Neural cell (in vitro differentiated cells): Measurements from ENCODE around the gene EIF5A. TPM values are rescaled to one million over a fixed set of nuclear protein-coding genes. Genes with fewer than 3 reads are reported as not detected.

Experiments used
- H2AFZ ChIP-seq: fragments of 200-600, 300-800 bp; sonication (generic), shearing (Covaris generic); 2 replicates; pipeline ENCODE4 v1.6.0; 2014; ENCODE audit warnings: low read depth, mild to moderate bottlenecking, antibody characterized with exemption, low read length, moderate library complexity
- H3F3A ChIP-seq: fragments of 200-600 bp; shearing (Covaris generic); 2 replicates; pipeline ENCODE4 v1.6.1; 2016; ENCODE audit warnings: mild to moderate bottlenecking, moderate library complexity, mixed read lengths, antibody characterized with exemption, low read length; ENCODE audit not compliant: insufficient read depth, poor library complexity, severe bottlenecking
- H3K27ac ChIP-seq: fragments of 200-600, 300-800 bp; sonication (generic), shearing (Covaris generic); 2 replicates; pipeline ENCODE4 v1.5.1; 2014; ENCODE audit warnings: mild to moderate bottlenecking, low read length, moderate library complexity
- H3K27me3 ChIP-seq: fragments of 300-800, 200-600 bp; sonication (generic), shearing (Covaris generic); 2 replicates; pipeline ENCODE4 v1.6.0; 2014; ENCODE audit warnings: mild to moderate bottlenecking, low read depth, low read length, moderate library complexity; ENCODE audit not compliant: insufficient read depth
- H3K36me3 ChIP-seq: fragments of 300-800, 200-600 bp; sonication (generic), shearing (Covaris generic); 2 replicates; pipeline ENCODE4 v1.5.1; 2014; ENCODE audit warnings: mild to moderate bottlenecking, antibody characterized with exemption, low read length, moderate library complexity; ENCODE audit not compliant: insufficient read depth
- H3K4me2 ChIP-seq: fragments of 300-800, 200-600 bp; sonication (generic), shearing (Covaris generic); 2 replicates; pipeline ENCODE4 v1.6.0; 2014; ENCODE audit warnings: mild to moderate bottlenecking, low read length
- H3K4me3 ChIP-seq: fragments of 300-800, 200-600 bp; sonication (generic), shearing (Covaris generic); 2 replicates; pipeline ENCODE4 v1.5.1; 2014; ENCODE audit warnings: mild to moderate bottlenecking, low read length, moderate library complexity
- H3K79me2 ChIP-seq: fragments of 200-600 bp; shearing (Covaris generic); replicated peaks from 2 replicates; pipeline ENCODE4 v1.6.0; 2014; ENCODE audit warnings: mild to moderate bottlenecking, low read length, moderate library complexity; ENCODE audit not compliant: insufficient read depth
- H3K9ac ChIP-seq: fragments of 300-800, 200-600 bp; sonication (generic), shearing (Covaris generic); 2 replicates; pipeline ENCODE4 v1.6.1; 2016; ENCODE audit warnings: mild to moderate bottlenecking, low read length, mixed read lengths
- H3K9me2 ChIP-seq: fragments of 200-600 bp; shearing (Covaris generic); 2 replicates; pipeline ENCODE4 v1.6.1; 2016; ENCODE audit warnings: mild to moderate bottlenecking, low read length, mixed read lengths; ENCODE audit not compliant: insufficient read depth
- H3K9me3 ChIP-seq: fragments of 200-600, 300-800 bp; sonication (generic), shearing (Covaris generic); 2 replicates; pipeline ENCODE4 v1.6.1; 2016; ENCODE audit warnings: mild to moderate bottlenecking, mixed run types, low read length, moderate library complexity, mixed read lengths
- H4K20me1 ChIP-seq: fragments of 200-600 bp; shearing (Covaris generic); 2 replicates; pipeline ENCODE4 v1.6.1; 2016; ENCODE audit warnings: mild to moderate bottlenecking, mixed run types; ENCODE audit not compliant: insufficient read depth
- EP300 ChIP-seq: fragments of 450-650 bp; conservative IDR thresholded peaks from 2 replicates; pipeline ENCODE4 v1.6.1; 2014; ENCODE audit warnings: antibody characterized with exemption, mild to moderate bottlenecking, moderate library complexity; ENCODE audit not compliant: poor library complexity, severe bottlenecking
- EZH2 ChIP-seq: fragments of 200-600, 300-800 bp; shearing (Covaris generic), sonication (generic); IDR thresholded peaks from 2 replicates; pipeline ENCODE4 v1.6.1; 2014; ENCODE audit warnings: antibody characterized with exemption, low read length, borderline replicate concordance, mild to moderate bottlenecking; ENCODE audit not compliant: insufficient read depth, poor library complexity, severe bottlenecking
- MXI1 ChIP-seq: fragments of 450-650 bp; conservative IDR thresholded peaks from 2 replicates; pipeline ENCODE4 v1.6.1; 2014; ENCODE audit warnings: antibody characterized with exemption, mild to moderate bottlenecking; ENCODE audit not compliant: poor library complexity, severe bottlenecking
- POLR2AphosphoS5 ChIP-seq: IDR thresholded peaks from 2 replicates; pipeline ENCODE4 v1.6.1; 2012
- RAD21 ChIP-seq: fragments of 450-650 bp; conservative IDR thresholded peaks from 2 replicates; pipeline ENCODE4 v1.6.1; 2014; ENCODE audit warnings: antibody characterized with exemption, mild to moderate bottlenecking, moderate library complexity
- SMC3 ChIP-seq: fragments of 450-650 bp; conservative IDR thresholded peaks from 2 replicates; pipeline ENCODE4 v1.6.1; 2014; ENCODE audit warnings: antibody characterized with exemption, mild to moderate bottlenecking, moderate library complexity; ENCODE audit not compliant: poor library complexity
- TAF1 ChIP-seq: IDR thresholded peaks from 2 replicates; pipeline ENCODE4 v1.6.1; 2012; ENCODE audit warnings: low read depth
- polyA plus RNA-seq: library from polyadenylated mRNA; depleted of rRNA; stranded (reverse); fragments of >200 nt; gene quantifications from 2 replicates; pipeline ENCODE4 v1.2.3, GENCODE V29; 2014
- TF ChIP-seq, protein P1 (sequence below): IDR thresholded peaks from 2 replicates; pipeline ENCODE4 v1.6.1; 2012; ENCODE audit warnings: borderline replicate concordance
- TF ChIP-seq, protein P2 (sequence below): fragments of 450-650 bp; IDR thresholded peaks from 2 replicates; pipeline ENCODE4 v1.5.1; 2014; ENCODE audit warnings: antibody characterized with exemption, mild to moderate bottlenecking, moderate library complexity; ENCODE audit not compliant: poor library complexity, severe bottlenecking

EIF5A gene
- polyA plus RNA-seq, 1 donor from 2014 or later: 164 TPM

DNA sequence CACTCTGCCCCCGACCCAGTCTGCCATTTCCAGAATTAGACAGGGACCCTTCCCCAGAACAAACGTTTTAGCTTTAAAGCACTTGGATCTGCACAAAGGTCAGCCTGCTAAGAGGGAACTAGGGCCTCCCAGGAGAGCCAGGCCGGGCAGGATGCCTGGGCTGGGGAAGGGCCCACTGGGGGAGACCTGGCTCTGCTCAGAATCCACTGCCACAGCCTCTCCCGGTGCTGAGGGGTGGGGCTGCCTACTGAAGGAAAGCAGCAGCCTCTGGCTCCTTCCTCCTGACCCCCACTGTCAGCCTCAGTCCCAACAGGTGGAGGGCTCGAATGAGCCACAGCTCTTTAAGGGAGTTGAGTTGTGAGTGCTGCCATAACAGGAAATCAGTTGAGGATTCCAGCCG is 14.7 kb upstream of the EIF5A start:
- no peaks in the 10 kb centered on the region for H3K9me3 ChIP-seq
- no peaks in the 10 kb centered on the region for H3K79me2 ChIP-seq
- H3K9me2 ChIP-seq: no peaks in the 10 kb centered on the region
- H3K27ac ChIP-seq: no peak overlapping the region
- no peak overlapping the region for H3K9ac ChIP-seq
- H3F3A ChIP-seq: no peaks in the 10 kb centered on the region
- TF ChIP-seq TAF1: no peak
- TF ChIP-seq MXI1: no peak
- TF ChIP-seq, protein P1, sequence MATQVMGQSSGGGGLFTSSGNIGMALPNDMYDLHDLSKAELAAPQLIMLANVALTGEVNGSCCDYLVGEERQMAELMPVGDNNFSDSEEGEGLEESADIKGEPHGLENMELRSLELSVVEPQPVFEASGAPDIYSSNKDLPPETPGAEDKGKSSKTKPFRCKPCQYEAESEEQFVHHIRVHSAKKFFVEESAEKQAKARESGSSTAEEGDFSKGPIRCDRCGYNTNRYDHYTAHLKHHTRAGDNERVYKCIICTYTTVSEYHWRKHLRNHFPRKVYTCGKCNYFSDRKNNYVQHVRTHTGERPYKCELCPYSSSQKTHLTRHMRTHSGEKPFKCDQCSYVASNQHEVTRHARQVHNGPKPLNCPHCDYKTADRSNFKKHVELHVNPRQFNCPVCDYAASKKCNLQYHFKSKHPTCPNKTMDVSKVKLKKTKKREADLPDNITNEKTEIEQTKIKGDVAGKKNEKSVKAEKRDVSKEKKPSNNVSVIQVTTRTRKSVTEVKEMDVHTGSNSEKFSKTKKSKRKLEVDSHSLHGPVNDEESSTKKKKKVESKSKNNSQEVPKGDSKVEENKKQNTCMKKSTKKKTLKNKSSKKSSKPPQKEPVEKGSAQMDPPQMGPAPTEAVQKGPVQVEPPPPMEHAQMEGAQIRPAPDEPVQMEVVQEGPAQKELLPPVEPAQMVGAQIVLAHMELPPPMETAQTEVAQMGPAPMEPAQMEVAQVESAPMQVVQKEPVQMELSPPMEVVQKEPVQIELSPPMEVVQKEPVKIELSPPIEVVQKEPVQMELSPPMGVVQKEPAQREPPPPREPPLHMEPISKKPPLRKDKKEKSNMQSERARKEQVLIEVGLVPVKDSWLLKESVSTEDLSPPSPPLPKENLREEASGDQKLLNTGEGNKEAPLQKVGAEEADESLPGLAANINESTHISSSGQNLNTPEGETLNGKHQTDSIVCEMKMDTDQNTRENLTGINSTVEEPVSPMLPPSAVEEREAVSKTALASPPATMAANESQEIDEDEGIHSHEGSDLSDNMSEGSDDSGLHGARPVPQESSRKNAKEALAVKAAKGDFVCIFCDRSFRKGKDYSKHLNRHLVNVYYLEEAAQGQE: no peak
- TF ChIP-seq POLR2AphosphoS5: no peak
- no peak for TF ChIP-seq EZH2
- no peak for TF ChIP-seq EP300
- no peak for TF ChIP-seq RAD21
- TF ChIP-seq, protein P2, sequence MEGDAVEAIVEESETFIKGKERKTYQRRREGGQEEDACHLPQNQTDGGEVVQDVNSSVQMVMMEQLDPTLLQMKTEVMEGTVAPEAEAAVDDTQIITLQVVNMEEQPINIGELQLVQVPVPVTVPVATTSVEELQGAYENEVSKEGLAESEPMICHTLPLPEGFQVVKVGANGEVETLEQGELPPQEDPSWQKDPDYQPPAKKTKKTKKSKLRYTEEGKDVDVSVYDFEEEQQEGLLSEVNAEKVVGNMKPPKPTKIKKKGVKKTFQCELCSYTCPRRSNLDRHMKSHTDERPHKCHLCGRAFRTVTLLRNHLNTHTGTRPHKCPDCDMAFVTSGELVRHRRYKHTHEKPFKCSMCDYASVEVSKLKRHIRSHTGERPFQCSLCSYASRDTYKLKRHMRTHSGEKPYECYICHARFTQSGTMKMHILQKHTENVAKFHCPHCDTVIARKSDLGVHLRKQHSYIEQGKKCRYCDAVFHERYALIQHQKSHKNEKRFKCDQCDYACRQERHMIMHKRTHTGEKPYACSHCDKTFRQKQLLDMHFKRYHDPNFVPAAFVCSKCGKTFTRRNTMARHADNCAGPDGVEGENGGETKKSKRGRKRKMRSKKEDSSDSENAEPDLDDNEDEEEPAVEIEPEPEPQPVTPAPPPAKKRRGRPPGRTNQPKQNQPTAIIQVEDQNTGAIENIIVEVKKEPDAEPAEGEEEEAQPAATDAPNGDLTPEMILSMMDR: no peak
- TF ChIP-seq SMC3: no peak
- no peak overlapping the region for H3K4me2 ChIP-seq
- H3K4me3 ChIP-seq: no peak overlapping the region
- H2AFZ ChIP-seq: no peak overlapping the region
- no peaks in the 10 kb centered on the region for H3K36me3 ChIP-seq
- H4K20me1 ChIP-seq: no peaks in the 10 kb centered on the region
- peaks cover 49% of the 10 kb centered on the region for H3K27me3 ChIP-seq

- no peak overlapping the region for H2AFZ ChIP-seq
- H3K4me2 ChIP-seq: no peak overlapping the region
- H3K79me2 ChIP-seq: no peaks in the 10 kb centered on the region
- H3K4me3 ChIP-seq: no peak overlapping the region
- no peaks in the 10 kb centered on the region for H3K36me3 ChIP-seq
- TF ChIP-seq RAD21 (no peak), POLR2AphosphoS5 (no peak), EZH2 (no peak), EP300 (no peak), SMC3 (no peak), TAF1 (no peak), MXI1 (no peak)
- TF ChIP-seq, protein P1: no peak
- TF ChIP-seq, protein P2: no peak
- no peaks in the 10 kb centered on the region for H4K20me1 ChIP-seq
- H3K9me3 ChIP-seq: no peaks in the 10 kb centered on the region
- no peaks in the 10 kb centered on the region for H3F3A ChIP-seq
- H3K9me2 ChIP-seq: no peaks in the 10 kb centered on the region
- H3K27me3 ChIP-seq: peaks cover 49% of the 10 kb centered on the region
- no peak overlapping the region for H3K27ac ChIP-seq
- no peak overlapping the region for H3K9ac ChIP-seq
Observed at GRCh38 chr17:7293159-7293558, 14.3 kb upstream of the EIF5A start.
